GM21619 (cell line): ENCODE measurements around the gene TMEM43.
A peak's percentile ranks its signal among the peaks of the same experiment; 100 is the strongest.

Experiments used
- ATAC-seq: cut with Tn5 transposase; IDR thresholded peaks from one replicate; pipeline ENCODE4 v1.9.1; 2021; ENCODE audit not compliant: unreplicated experiment

Gene TMEM43

GRCh38 chr3:14175383-14176037 is 50.7 kb downstream of the TMEM43 start:
- ATAC-seq, result no peak

DNA sequence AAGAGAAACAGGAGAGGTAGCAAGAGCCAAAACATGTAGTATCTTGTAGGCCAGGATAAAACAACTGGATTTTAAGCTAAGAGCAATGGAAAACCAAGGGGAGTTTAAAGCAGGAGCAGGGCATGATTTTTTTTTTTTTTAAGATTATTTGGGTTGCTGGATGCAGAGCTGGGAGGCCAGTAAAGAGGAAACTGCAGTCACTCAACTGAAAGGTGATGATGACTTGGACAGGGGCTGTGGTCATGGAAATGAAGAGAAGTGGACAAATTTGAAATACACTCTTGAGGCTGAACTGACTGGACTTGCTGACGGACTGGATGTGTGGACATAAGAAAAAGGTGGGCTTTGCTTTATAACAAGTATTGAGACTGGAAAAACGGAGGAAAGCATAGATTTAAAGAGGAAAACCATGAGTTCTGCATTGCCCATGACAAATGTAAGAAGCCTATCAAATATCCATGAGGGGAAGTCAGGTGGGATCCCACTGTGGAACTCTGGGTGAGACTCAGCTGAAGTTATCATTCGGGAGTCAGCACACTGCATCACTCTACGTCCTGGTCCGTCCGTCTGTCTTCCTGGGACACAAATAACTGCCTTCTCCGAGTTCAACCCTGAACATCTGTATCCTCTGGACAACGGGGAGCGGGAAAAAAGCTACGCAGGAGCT is 52.9 kb downstream of the TMEM43 start:
- ATAC-seq, result peak; percentile 7

GRCh38 chr3:14178247-14179113 is 53.6 kb downstream of the TMEM43 start, which contains the start of the genes LSM3 and XPC:
TSS of gene LSM3 (plus strand) at chr3:14178817. CDS start at chr3:14178861, 44 bp downstream.
TSS of gene XPC (minus strand) at chr3:14178601. CDS start at chr3:14178568, 33 bp downstream.
- ATAC-seq, result peak; percentile 91

DNA sequence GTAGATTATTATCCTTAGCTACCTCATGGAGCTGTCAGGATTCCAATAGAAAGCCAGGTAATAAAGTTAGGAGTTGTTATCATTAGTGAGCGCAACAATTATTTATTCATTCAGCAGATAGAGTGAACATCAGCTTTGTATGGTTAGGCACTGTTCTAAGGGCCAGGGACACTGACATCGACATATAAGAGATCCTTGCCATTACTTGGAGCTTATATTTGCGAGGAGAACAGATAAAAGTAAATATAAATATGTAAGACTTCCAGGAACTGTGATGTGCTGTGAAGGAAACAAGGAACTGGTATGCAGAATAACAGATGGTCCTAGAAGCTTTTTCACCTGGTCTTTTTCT is 54.2 kb downstream of the TMEM43 start:
- ATAC-seq, result no peak

- no peak for ATAC-seq
Observed at GRCh38 chr3:14179795-14180194, 54.9 kb downstream of the TMEM43 start.

- ATAC-seq, result no peak
Observed at GRCh38 chr3:14181253-14181652, 56.4 kb downstream of the TMEM43 start.

DNA sequence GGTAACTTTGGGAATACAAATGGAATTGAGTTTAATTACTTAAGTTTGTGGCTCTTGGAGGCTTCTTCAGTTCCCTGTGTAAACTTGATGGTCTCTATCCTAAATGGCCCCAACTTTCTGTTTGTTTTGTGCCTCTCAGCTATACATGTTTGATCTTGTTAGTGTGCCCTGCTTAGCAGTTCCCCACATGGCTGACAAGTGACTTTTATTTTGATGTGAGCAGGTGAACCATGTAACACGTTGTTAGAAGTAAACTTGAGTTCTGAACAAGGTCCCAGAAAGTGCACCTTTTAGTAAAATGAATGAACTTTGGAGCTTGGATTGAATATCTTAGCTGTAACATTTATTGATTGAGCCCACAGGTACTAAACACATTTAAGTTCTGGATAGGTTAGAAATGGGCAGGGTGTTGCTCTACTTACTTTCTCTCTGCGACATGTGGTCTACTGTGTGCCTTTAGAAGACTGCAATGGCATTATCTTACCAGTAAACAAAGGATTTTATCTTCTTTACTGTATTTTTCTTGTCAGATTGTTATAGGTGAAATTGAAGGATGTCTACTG is 58.2 kb downstream of the TMEM43 start:
- ATAC-seq, result no peak

- ATAC-seq, result no peak
Observed at GRCh38 chr3:14186854-14187458, 62.1 kb downstream of the TMEM43 start.

DNA sequence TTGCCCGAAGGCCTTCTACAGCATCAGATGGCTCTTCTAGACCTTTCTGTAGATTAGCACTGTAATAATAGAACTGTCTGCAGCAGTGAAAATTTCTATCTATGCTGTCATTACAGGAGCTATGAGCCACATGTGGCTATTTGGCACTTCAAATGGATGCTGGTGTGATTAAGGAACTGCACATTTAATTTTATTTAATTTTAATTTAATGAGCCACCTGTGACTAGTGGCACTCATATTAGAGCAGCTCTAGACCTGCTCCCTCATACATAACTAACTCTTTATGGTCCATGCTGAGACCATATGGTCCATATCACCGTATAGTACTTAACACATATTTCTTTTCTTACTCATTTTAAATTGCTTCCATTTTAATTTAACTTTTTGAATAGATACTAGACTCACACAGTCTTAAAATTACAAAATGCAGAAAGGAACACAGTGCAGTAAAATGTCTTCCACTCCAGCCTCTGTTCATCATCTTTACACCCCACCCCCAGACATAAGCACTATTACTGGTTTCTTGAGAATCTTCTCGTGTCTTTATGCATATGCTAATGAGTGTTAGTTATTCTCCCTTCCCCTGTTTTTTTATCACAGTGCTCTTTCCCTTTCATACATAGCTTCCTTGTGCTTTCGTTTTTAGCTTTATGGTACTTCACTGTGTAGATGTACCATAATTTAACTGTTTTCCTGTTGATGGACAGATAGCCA is 63.3 kb downstream of the TMEM43 start:
- ATAC-seq, result no peak
